HG03432 (cell line): ENCODE measurements around the gene ANKRD11.

Experiments used
- ATAC-seq: cut with Tn5 transposase; IDR thresholded peaks from one replicate; pipeline ENCODE4 v1.9.1; 2021; ENCODE audit warnings: mild to moderate bottlenecking, moderate library complexity; ENCODE audit not compliant: unreplicated experiment

ANKRD11 gene

DNA sequence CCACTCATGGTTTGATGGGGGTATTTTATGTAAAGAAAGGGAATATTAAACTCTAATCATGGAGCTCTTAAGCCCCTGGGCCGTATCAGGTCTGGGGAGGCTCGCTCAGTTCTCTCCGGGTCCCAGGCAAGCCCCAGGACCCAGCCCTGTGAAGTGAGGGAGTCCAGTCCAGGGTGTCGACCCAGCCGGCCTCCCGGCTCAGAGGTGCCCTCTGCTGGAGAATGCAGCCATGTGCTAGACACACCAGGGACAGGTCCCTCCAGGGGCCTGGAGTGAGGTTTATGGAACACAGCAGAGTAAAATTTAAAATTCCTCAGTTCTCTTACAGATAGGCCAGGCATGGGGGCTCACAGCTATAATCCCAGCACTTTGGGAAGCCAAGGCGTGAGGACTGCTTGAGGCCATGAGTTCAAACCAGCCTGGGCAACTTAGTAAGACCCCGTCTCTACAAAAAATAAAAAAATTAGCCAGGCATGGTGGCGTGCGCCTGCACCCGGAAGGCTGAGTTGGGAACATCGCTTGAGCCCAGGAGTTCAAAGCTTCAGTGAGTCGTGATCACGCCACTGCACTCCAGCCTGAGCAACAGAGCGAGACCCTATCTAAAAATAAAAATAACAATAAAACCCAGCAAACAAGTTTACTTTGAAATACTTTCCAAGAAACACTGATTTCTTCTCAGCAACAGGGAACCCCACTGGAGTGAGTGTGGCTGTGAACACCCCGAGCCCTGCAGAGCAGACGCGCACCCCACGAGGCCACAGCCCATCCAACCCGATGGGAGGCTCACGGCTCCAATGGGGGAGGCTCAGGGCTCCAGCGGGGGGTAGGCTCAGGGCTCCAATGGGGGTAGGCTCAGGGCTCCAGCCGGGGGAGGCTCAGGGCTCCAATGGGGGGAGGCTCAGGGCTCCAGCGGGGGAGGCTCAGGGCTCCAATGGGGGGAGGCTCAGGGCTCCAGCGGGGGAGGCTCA, 200.6 kb downstream of the ANKRD11 start:
- no peak for ATAC-seq

DNA sequence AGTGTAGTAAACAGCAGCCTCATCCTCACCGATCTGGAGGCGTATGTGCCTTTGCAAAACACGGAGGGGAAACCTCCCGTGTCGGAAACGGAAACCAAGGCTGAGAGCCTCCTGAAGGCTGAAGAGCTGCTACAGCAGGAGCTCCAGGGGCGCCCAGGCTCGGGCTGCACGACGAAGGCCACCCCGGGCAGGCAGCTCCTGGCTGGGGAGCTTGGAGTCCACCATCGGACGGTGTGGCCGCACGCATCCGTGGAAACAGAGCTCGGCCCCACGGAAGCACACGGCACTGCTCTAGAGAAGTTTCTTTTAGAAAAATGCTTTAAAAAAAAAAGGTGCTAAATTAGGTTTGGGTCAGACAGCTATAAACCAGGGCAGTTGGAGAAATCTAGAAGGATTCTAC, 201.4 kb downstream of the ANKRD11 start:
- ATAC-seq: no peak

DNA sequence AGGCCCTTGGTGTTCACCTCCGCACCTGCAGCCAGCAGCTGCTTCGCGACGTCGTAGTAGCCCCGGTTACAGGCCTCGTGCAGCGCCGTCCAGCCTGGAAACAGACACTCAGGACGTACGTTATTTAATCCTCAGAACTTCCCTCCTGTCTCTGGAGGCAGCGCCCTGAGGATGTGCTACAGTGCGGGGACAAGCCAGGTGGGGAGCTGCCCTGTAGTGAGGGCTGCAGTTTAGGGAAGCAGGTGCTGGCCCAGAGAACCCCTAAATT, 201.8 kb downstream of the ANKRD11 start:
- ATAC-seq: no peak

DNA sequence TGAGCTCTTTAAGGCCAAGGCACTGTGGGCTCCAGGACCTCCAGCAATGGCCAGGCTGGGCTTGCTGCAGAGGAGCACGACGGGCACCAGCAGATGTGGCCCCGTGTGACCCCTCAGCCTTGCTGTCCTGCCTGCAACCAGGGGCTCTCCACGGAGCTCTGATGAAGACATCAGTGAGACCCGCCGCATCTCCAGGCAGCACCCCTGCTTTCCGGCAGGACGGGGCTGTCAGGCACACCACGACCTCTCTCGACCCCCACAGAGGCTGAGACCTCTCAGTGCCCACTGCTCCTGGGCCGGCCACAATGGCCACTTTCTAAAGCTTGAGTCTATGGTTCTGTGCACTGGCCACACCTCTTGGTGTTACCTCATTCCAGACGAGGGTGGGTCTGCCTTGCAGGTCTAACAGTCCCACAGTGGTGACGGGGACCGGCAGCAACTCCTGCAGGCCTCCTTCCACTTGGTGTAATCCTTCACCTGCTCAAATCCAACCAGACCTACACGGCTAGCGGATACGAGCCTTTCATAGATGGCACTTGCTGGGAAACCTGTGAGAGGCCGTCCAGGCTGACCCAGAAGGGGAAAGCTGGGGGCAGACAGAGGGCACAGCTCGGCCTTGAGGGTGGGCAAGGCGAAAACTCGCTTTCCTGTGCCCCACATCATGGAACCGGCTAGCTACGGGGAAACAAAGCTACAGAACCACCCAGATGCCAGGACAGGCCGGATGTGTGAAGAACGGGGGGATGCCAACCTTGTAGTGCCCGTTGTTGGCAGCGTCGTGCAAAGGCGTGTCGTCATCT, 202.4 kb downstream of the ANKRD11 start:
- no peak for ATAC-seq

DNA sequence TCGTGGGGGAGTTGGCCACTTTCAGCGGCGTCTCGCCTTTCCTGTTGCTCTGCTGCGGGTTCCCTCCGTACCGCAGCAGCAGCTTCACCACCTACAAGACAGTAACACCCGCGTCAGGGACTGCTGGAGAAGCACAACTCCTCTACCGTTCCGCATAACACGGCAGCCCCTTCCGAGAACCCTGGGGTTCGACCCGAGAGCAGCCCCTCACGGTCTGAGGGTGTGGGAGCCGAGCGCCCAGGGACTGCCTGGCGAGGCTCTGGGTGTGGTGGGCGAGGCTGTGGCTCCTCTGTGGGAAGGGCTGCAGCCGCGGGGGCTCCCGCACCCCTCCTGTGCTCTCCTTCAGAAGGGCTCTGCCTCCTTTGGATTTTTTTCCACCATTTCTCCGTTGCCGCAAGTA, 204.3 kb downstream of the ANKRD11 start:
- no peak for ATAC-seq

DNA sequence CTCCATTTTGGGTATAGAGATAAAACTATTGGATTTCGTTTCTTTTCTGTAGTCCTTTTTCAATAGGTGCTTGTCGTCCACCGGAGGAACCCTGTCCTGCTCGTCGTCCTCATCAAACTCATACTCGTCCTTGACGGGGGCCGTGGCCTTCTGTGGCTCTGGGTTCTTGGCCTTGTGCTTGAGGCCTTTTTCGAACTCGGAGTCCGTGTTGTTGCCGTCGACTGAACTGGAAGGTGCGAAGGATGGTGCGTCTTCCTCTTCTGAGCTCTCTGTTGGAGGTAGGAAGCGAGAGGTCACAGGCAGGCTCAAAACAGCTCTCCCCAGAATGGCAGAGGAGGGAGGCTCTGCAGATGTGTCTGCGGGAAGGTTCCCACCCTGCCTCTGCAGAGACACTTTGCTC, 205.0 kb downstream of the ANKRD11 start:
- ATAC-seq: no peak

DNA sequence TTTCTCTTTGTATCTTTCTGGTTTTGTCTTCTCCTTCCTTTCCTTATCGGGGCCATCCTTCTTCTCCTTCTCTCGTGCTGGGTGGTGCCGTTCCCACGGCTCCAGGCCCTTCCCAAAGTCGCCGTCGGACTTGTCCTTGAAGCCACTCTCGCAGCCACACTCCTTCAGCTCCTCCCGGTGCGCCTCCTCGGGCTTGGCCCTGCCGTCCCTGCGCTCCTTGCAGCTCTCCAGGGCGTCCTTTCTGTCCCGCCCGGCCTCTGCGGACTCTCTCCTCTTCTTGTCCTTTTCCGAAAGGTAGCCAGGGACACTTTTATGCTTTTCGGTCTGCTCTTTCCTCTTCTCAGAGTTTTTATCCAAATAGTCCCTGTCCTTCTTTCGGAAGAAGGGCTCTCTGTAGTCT, 206.9 kb downstream of the ANKRD11 start:
- ATAC-seq: no peak

DNA sequence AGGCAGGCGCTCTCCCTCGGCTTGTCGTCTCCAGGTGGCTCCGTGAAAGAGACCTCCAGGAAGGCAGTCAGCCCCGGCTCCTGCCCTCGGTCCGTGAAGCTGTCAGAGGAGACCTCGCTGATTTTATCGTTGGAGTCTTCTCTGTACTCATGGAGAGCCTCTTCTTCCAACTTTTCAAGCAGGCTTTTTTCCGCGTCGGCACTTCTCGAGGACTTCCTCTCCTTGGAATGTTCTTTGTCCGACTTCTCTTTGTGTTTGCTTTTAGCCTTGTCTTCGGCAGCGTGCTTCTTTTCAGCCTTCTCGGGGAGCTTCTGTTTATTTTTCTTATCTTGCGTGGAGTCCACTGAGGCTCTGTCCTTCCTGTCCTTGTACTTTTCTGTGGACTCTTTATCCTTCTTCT, 207.8 kb downstream of the ANKRD11 start:
- no peak for ATAC-seq

DNA sequence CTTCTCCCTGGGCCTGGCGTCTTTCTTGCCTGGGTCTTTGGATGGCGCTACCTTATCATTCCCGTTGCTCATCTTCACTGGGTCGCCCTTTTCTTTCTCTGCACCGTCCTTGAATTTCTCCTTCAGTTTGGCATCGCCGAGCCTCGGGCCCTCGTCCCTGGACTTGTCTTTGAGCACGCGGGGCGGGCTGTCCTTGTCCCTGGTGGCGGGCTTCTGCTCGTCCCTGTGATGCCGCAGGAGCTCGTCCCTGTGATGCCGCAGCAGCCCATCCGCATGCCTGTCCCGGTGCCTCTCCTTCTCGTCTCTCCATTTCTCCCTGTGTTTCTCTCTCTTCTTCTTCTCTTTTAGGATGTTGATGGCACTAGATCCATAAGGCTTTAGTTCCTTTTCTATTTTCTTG, 208.5 kb downstream of the ANKRD11 start:
- ATAC-seq: no peak

DNA sequence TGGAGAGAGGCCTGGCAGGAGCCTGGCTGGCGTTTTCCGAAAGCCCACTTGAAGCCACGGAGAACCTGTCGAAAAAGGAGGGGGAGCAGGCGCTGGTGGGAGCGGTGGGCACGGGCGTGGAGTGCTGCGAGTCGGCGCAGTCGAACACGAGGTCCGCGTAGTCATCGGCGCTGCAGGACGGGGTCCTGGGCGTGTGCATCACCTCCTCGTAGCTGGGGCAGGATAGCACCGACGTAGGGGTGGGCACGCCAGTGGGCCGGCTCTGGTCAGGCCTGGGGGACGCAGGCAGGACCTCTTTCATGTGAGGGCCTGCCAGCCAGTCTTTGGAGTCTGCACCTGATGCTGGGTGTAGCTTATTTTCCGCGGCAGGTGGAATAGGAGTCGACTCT, 209.2 kb downstream of the ANKRD11 start:
- ATAC-seq: no peak

DNA sequence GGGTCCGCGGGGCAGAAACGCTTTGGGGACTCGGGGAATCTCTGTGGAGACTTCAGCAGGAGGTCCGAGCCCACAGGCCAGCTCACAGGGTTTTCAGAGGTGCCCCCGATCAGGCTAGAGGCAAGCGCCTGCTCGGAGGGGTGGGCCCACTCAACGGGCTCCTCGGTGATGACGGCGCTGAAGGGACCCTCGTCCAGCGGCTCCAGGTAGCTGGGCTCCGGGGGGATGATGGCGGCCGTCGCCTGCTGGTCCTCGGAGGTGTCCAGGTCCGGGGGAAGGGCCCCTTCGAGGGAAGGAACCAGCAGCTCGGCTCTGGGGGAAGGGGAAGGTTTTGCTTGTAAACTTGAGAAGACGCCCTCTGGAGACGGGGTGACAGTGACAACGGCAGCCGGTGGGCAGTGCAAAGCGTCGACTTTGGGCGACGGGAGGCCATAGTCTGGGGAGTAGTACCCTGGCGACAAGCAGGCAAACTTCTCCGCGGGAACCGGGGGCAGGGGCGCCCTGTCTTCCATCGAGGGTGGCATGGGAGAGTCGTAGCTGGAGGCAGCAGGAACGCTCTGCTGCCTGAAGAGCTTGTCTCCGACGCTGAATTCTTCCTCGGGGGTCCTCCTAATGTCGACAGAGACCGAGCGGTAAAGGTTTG, 209.7 kb downstream of the ANKRD11 start:
- no peak for ATAC-seq

DNA sequence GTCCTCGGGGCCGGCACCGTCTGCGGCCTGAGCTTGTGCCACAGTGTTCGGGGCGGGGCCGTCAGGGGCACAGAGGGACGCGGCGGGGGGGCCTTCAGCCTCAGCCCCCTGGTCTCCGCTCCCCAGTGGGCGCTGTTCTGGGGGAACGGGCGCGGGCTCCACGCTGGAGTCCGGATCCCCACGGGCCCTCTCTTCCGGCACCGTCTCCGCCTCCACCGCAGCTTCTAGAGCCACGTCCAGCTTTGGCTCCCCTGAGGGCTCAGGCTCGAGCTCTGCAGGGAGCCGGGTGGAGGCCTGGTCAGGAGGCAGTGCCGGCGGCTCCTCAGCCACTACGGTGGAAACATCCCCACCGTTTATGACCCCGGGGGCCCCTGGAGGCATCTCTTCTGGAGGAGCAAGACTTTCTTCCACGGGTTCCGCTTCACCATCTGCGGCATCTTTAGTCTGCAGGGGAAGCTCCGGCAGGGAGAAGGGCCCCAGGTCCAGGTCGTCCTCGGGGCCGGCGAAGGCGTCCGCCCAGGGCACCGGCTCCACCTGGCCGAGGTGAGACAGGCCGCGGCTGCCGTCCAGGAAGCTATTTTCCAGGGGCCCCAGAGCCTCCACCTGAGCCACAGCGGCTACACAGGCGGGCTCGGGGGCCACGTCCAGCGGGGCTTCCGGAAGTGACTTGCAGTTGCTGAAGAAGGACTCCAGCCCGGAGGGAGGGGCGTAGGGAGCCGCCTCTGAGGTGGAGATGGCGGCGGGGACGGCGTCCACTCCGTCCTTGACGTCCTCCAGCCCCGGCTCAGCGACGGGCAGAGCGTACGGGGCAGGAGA, 210.5 kb downstream of the ANKRD11 start:
- ATAC-seq: no peak

DNA sequence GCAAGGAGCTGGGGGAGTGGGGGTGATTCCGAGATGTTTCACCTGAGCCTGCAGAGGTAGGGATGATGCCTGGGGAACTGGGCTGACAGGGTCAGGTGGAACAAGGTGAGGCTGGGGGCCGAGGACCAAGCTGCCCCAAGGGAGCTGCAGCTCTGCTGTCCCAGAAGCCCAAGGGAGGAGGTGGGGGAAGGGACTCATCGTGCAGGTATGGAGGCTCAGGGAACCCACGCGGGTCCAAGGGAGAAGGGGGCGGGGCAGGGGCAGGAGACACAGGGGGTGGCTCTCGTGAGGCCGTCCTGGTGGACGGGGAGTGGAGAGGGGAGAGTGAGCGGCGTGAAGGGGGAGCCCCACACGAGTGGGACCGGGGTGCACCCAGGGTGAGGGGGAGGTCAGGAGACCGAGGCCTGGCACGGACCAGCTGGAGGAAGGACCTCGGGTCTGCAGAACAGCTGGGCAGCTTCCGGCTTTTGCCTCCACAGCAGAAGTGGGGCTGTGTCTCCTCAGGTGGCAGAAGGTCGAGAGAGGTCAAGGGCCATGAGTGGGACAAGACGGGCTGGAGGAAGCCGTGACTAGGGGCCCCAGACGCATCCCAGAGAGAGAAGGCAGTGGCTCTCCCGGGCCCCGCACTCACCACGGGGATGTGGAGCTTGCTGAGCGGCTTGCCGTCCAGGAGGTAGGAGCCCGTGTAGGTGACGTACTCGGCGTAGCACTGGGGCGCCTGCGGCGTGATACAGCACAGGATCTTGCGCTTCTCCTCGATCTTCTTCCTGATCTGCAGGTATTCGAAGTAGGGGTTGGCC, 211.7 kb downstream of the ANKRD11 start:
- ATAC-seq: no peak

DNA sequence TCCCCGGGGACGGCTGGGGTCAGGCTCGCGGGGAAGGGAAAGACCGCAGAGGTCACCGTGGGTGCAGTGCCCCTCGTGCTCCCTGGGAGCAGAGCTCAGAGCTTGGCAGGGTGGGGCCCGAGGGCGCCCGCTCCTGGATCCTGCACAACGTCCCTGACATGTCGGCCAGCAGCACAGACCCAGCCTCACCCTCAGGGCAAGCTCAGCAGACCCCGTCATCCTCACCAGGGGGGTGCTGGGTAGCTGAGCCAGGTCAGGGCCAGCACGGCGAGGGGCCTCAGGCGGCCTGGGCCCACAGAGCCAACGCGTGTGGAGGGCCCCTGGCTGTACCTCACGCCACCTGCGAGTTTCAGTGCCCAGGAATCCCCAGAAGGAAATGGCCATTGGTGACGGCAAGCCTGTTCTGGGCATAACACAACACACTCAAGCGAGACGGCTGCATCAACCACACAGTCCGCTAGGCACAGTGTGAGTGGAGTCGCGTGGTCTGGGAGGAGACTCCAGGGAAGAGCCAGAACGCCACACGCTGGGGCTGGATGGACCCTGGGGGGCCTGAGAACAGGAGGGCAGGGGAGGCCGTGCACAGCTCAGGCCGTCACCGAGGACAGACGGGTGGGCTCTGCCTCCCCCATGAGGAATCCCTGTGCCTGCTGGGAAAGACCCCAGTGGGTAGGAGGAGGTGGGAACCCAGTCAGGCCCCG, 212.6 kb downstream of the ANKRD11 start:
- ATAC-seq: no peak

DNA sequence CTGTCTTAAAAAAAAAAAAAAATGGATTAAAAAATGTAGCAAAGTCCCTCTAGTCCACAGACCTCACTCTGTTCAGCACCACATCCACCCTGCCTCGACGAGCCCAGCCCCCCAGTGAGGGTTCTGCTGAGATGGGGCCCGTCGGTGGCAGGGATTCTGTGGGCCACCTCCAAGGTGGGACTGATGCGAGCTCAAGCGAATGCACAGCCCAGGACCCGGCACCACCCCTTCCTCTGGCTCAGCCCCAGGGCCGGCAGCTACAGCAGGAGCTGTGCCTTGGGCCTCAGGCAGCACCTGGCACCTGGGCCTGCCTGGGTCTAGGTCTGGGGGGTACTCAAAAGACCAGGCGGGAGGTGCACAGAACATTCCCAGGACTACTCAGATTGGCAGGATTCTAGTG, 213.3 kb downstream of the ANKRD11 start:
- ATAC-seq: no peak

DNA sequence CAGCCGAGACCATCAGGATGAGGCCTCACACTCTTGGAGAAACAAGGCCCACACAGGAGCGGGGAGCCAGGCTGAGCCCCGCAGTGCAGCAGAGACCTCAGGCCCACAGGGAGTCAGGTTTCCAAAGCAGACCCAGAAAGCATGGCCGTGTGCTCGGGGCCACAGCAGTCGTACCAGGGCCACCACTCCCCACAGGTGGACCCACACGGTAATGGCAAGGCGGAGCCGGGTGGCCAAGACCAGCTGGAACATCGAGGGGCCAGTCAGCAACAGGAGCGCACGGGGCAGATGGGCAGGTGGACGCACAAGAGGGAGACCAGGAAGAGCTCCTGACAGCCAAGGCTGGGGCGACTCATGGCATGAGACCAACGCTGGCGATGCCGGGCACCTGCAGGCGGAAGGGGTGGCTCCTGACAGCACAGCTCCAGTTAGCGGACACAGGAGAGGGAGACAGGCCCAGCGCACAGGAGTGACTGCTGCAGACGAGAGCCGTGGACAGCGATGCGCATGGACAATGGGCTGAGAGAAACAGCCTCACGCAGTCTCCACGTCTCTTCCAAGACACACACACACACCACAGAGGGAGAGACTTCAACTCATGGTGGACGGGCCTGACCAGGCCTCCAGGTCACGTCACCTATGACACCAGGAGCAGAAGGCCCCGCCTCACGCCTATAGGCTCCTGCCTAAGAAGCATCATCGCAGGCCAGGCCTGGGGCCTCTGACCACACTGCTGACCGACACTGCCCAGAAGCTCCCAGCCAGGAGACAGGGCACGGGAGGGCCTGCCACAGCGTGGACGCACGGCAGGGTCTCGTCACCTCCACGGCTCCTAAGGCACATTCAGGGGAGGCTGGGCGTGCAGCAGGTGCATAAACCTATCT, 214.3 kb downstream of the ANKRD11 start:
- ATAC-seq: no peak

DNA sequence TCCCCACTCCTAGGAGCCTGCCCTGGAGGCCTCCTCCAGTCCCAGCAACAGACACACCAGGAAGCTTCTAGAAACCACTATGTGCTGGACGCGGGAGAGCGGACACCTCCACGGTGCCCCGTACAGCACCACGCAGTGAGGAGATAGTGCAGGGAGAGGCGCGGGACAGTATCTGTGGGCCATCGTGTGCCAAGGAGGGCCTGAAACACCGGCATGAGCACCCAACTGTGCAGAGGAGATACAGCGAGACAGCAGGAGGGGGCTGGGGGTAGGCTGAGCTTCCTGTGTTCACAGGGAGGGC, 215.1 kb downstream of the ANKRD11 start:
- ATAC-seq: no peak

DNA sequence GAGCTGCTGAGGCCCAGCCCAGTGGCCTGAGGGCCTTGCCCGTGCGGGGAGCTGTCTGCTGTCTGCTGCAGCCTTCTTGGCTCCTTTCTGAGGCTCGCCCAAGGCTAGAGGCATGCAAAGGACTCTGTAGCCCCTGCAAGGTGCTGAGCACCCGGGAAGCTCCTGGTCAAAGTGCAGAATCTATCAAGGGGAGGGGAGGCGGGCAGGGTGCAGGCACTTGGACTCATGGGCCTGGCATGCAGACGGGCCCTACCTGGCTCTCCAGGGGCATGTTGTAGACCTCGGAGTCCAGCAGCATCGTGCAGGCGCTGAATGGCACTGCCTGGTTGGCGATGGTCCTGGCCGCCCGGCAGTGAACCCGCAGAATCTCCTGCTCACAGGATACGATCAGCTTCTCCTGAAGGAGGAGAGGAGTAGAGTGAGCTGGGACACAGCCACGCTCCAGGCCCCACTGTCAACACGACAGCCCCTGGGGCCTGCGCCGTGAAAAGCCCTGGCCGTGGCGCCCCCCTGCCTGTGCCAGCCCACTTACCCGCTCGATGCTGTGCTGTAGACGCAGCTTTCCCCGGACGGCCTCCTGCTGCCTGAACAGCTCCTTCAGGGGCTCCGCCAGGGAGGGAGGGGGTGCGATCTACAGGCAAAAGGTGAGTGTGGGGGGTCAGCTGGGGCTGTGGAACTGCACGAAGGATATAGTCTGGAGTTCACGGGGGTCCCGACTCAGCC, 215.6 kb downstream of the ANKRD11 start:
- no peak for ATAC-seq
